HG03095 (cell line): Measurements from ENCODE around the gene CPT1A.

Source experiments
- ATAC-seq: cut with Tn5 transposase; IDR thresholded peaks from one replicate; pipeline ENCODE4 v1.9.1; 2021; ENCODE audit warnings: moderate library complexity; ENCODE audit not compliant: unreplicated experiment

CPT1A gene

DNA sequence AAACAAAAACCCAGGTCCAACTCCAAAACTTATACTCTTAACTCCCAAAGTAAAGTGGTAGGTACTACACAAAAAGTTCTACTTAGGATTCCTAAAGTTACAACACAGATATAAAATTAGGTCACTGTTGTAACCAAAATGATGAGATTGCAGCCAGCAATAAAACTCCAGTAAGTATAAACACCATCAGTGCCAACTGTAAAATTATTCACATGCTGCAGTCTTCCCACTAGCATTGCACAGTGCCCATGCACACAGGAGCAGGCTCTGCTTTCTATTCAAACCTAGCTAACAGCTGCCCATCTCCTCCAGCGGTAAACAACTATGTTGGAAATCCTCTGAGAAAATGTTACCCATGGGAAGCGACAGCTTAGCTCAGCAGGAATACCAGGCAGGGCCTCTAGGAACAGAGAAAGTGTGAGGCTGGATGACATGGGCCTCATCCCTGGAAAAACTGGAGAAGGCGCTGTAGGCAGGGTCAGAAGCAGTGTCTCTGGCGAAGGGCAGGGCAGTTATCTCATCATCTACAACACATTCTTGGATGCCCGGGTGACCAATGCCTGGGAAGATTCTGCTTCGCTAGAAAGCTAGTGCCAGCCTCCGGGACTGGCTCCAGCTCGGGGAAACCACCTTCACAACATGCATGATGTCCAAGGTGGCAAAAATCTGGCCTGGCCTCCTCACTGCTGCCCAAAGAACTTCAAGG, 9.1 kb downstream of the CPT1A start:
- no peak for ATAC-seq

DNA sequence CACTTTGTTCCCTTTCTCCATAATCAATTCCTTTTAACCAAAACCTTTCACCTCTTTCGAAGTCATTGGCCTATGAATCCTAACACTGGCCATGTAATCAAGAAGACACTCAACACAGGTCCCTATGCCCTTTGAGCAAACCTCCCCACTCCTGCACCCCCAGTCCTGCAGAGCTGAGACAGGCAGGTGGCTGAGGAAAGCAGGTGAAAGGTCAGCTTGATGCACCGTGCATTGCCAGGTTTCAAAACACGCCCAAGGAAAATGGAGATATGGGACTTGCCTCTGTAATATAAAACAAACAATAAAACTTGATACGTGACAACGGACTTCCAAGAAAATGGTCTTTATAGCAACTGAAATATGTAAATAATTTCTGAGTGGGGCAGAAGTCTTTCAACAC, 10.6 kb downstream of the CPT1A start:
- no peak for ATAC-seq

GRCh38 chr11:68829581-68829980, 12.1 kb downstream of the CPT1A start:
- no peak for ATAC-seq

DNA sequence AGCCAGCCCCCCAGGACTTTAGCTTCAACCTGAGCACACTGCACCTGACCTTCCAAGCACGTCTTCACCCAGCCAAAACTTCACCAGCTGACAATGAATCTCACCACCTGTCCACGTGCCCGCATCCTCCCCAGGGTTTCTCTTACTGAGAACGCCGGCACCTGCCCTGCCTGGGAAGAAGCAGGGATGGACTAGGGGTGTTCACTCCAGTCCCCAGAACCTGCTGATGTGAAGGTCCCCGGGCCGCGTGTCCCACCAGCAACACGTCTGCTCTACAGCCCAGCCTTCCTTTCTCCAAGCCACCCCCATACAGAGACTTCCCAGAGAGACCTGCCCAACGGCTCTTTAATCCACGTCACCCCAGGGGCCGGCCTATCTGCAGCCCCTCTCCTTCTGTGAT, 12.8 kb downstream of the CPT1A start:
- ATAC-seq = no peak

- ATAC-seq = no peak
Observed at GRCh38 chr11:68828155-68828931, 13.4 kb downstream of the CPT1A start.

DNA sequence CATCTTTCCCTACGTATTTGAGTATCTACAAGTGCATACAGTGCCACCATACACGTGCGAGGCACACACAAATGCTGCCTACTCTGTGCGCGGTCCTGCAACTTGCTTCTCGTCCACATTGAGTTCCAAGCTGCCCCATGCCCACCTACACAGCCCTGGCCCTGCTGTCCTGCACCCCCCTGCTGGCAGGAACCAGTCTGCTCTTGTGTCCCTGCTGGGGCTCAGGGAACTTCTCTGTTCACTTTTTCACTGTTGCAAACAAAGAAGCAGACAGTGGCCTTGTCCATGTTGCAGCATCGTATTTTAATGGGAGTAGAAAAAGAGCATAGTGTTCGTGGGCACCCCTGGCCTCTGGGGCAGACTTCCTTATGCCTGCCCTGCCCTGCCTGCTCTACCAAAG, 14.0 kb downstream of the CPT1A start:
- ATAC-seq = no peak

DNA sequence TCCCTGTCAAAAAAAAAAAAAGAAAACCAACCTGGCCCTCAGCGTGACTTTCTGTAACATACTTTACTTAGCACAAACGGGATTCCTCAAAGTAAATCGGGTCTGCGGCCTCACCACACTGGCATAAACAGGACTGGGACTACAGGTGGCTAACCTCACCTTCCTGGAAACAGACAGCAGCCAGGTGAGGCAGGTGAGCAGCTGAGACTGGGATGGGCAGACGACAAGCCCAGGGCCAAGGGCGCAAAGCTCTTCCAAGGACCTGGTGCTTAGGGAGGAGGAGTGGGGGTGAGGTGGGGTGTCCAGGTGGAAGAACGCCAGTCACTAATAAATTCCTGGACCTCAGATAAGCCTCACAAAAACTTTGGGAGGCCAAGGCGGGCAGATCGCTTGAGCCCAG, 15.0 kb downstream of the CPT1A start:
- ATAC-seq = no peak

DNA sequence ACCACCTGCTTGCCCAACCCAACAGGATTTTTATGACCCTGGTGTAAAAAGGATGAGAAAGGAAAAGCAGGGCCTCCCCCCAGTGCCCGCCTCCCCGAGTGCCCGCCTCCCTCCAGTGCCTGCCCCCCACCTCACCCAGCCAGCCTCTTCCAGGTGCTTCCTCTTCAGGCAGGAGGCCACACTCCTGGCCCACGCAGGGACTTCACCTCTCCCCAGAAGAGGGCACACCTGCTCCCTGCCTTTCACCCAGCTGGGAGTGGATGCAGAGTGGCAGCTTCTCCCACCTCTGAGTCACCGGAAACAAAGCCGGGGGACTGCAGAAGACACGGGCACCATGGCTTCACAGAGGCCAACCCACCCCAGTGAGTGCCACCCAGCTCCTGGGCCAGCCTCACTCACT, 16.1 kb downstream of the CPT1A start:
- no peak for ATAC-seq

DNA sequence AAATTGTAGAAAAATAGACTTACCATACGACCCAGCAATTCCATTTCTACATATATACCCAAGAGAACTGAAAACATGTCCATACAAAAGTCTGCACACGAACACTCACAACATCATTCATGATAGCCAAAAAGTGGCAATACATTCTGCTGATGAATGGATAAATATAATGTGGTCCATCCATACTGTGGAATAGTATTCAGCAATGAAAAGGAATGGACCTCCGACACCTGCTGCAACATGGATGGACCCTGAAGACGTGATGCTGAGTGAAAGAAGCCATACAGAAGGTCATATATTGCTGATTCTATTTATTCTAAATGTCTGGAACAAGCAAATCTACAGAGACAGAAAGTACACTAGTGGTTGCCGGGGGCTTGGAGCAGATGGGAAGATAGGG, 19.2 kb downstream of the CPT1A start:
- no peak for ATAC-seq

GRCh38 chr11:68821670-68822069, 20.0 kb downstream of the CPT1A start:
- ATAC-seq = no peak

- ATAC-seq = no peak
Observed at GRCh38 chr11:68819362-68819761, 22.4 kb downstream of the CPT1A start.

GRCh38 chr11:68818181-68818580, 23.5 kb downstream of the CPT1A start:
- ATAC-seq = no peak

- ATAC-seq = no peak
Observed at GRCh38 chr11:68817554-68817953, 24.2 kb downstream of the CPT1A start.

DNA sequence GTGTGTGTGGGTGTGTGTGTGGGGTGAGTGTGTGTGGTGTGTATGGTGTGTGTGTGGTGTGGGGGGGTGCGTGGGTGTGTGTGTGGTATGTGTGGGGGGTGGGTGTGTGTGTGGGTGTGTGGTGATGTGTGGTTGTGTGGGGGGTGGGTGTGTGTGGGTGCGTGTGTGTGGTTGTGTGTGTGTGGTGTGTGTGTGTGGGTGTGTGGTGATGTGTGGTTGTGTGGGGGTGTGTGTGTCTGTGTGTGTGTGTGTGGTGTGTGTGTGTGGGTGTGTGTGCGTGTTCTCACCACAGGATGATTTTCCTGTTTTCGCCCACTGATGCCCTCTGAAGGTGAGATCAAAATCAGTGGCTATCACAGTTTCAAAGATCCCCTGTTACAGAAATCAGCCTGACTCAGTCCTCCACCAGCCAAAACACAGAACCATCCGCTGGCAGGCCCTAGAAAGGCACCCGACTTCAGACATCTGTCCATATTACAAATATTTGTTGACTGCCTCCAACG, 24.7 kb downstream of the CPT1A start:
- ATAC-seq = no peak

GRCh38 chr11:68816251-68816776, 25.4 kb downstream of the CPT1A start:
- no peak for ATAC-seq

GRCh38 chr11:68813773-68814172, 27.9 kb downstream of the CPT1A start:
- no peak for ATAC-seq

DNA sequence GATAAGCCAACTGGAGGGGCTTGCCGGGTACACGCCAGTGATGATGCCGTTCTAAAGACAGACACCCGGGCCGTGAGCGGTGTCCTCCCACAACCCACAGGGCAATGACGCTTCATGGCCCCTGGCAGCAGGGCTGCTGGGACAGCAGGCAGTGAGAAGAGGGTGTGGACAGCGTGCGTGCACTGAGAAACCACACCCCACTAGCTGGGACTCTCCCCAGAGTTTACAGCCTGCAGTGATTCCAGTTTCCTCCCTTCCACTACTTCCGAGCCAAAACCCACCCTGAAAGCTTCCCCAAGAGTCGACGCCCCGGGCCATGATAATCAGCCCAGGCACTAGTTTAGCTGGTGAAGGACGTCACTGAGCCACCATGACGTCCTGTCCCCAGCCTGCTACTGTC, 29.2 kb downstream of the CPT1A start:
- no peak for ATAC-seq

GRCh38 chr11:68810164-68810563, 31.6 kb downstream of the CPT1A start:
- ATAC-seq = no peak

GRCh38 chr11:68809506-68809905, 32.2 kb downstream of the CPT1A start:
- no peak for ATAC-seq

DNA sequence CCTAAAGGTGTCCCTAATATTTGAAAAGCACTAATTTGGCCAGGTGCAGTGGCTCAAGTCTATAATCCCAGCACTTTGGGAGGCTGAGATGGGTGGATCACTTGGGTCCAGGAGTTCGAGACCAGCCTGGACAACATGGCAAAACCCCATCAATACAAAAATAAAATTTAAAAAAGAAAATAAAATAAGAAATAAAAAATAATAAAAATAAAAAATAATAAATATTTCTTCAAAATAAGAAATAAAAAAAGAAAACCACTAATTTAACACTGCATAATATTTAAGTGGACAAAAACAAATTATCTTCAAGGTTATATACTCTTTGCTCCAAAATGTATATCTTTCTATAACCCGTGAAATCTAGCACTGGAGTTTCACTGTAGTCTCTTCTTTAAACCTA, 32.9 kb downstream of the CPT1A start:
- no peak for ATAC-seq

GRCh38 chr11:68806931-68807844, 34.5 kb downstream of the CPT1A start:
- ATAC-seq = no peak
